Brain microvascular endothelial cell (primary cell): ENCODE measurements around the gene CCL24.
"Not testable (repeated sequence)": the region's sequence is repeated elsewhere in the genome, so short reads cannot be mapped to it uniquely, and the experiment has no call there.

ENCODE experiments used
- DNase-seq: peaks from one replicate; pipeline ENCODE4 v3.0.0-alpha.2; 2020
- H3K27ac ChIP-seq: fragments of 250-450 bp; sonication (Bioruptor Pico); 2 replicates; pipeline ENCODE4 v1.5.1; 2020; ENCODE audit warnings: mild to moderate bottlenecking, moderate library complexity
- H3K27me3 ChIP-seq: fragments of 250-450 bp; sonication (Bioruptor Pico); replicated peaks from 2 replicates; pipeline ENCODE4 v1.5.1; 2020; ENCODE audit warnings: mild to moderate bottlenecking
- H3K36me3 ChIP-seq: fragments of 250-450 bp; sonication (Bioruptor Pico); replicated peaks from 2 replicates; pipeline ENCODE4 v1.5.1; 2020; ENCODE audit warnings: mild to moderate bottlenecking
- H3K4me3 ChIP-seq: 2 replicates; pipeline ENCODE4 v1.5.1; 2011; ENCODE audit warnings: low read depth, mild to moderate bottlenecking, control low read depth, low read length, moderate library complexity
- in situ Hi-C: cut with HindIII; loops from 2 replicates; pipeline ENCODE4 v1.10.0; 2017; ENCODE audit warnings: low sequenced_read_pairs, low pct_ligation_motif_present
- TF ChIP-seq, protein P1 (sequence below): IDR thresholded peaks from 2 replicates; pipeline ENCODE4 v1.5.1; 2011; ENCODE audit warnings: low read depth, mild to moderate bottlenecking, moderate library complexity, low read length, control low read depth, inconsistent platforms; ENCODE audit errors: missing control alignments

The CCL24 gene

DNA sequence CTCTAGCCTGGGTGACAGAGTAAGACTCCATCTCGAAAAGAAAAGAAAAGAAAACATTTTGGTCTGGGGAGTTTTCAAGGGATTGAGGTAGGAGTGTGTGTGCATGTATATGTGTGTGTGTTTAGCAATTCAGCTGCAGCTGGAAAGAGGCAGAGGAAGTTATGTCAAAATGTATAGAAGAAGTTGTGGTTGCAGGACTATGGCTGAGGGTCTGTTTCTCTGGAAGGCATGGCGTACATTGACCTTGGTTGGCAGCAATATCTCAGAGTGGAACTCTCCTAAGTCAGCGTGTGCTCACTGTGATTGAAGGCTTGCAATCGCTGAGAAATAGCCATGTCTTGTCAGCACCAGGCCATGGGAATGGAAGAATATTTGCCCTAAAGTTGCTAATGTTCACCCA lies 36.6 kb upstream of the CCL24 start:
- Histone ChIP-seq H3K36me3 (no peaks in the 10 kb centered on the region), H3K27me3 (no peaks in the 10 kb centered on the region), H3K27ac (no peak overlapping the region), H3K4me3 (no peak overlapping the region)
- TF ChIP-seq, protein P1, sequence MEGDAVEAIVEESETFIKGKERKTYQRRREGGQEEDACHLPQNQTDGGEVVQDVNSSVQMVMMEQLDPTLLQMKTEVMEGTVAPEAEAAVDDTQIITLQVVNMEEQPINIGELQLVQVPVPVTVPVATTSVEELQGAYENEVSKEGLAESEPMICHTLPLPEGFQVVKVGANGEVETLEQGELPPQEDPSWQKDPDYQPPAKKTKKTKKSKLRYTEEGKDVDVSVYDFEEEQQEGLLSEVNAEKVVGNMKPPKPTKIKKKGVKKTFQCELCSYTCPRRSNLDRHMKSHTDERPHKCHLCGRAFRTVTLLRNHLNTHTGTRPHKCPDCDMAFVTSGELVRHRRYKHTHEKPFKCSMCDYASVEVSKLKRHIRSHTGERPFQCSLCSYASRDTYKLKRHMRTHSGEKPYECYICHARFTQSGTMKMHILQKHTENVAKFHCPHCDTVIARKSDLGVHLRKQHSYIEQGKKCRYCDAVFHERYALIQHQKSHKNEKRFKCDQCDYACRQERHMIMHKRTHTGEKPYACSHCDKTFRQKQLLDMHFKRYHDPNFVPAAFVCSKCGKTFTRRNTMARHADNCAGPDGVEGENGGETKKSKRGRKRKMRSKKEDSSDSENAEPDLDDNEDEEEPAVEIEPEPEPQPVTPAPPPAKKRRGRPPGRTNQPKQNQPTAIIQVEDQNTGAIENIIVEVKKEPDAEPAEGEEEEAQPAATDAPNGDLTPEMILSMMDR, result no peak
- in situ Hi-C loops, result no loop called here
- no peak for DNase-seq

DNA sequence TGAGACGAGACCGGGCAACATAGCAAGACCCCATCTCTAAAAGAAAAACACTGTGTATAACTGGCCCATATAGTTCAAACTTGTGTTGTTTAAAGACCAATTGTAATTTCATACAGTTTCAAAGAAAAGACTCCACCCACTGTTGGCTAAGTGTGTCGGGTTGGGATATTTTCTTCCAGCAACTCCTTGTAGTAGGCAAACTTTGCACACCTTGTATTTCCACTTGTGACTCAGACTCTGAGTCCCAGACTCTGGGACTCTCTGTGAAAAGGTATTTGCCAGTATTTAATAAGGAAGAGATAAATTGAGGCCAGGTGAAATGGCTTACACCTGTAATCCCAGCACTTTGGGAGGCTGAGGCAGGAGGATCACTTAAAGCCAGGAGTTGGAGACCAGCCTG lies 36.0 kb upstream of the CCL24 start:
- in situ Hi-C loops, result no loop called here
- Histone ChIP-seq H3K4me3 (no peak overlapping the region), H3K36me3 (no peaks in the 10 kb centered on the region), H3K27ac (no peak overlapping the region), H3K27me3 (no peaks in the 10 kb centered on the region)
- no peak for DNase-seq
- TF ChIP-seq, protein P1, result no peak

DNA sequence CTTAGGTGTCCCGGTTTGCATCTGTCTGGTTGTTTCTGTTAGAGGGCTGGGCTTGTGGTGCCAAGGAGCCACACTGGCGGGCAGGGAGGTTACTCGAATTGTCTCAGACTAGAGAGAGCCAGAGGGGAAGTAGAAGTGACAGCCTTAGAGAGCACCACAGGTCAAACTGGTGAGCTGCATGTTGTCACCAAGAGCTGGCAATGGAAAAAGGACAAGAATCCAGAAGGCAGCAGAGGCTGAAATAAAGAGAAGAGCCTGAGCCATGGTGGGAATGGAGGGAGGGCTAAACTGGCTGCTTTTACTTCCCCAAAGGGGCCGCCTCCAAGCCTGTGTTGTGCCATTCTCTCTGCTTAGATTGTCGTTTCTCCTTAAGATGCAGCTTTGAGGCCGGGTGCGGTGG lies 34.1 kb upstream of the CCL24 start:
- in situ Hi-C loops, result no loop called here
- no peak for DNase-seq
- Histone ChIP-seq H3K4me3 (no peak overlapping the region), H3K27ac (no peak overlapping the region), H3K27me3 (no peaks in the 10 kb centered on the region), H3K36me3 (no peaks in the 10 kb centered on the region)
- TF ChIP-seq, protein P1, result no peak

DNA sequence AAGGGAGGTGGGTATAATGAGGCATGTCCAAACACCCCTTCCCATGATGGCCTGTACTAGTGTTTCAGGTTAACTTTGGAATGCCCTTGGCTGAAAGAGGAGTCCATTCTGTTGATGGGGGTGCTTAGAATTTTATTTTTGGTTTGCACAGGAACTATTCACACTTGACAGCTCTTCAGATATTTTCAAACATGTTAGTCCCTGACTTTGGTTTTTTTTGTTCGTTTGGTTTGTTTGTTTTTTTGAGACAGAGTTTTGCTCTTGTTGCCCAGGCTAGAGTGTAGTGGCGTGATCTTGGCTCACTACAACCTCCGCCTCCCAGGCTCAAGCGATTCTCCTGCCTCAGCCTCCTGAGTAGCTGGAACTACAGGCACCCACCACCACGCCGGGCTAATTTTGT lies 31.5 kb upstream of the CCL24 start:
- H3K27ac ChIP-seq, H3K4me3 ChIP-seq, DNase-seq, H3K36me3 ChIP-seq, in situ Hi-C loops, H3K27me3 ChIP-seq: not testable (repeated sequence)

DNA sequence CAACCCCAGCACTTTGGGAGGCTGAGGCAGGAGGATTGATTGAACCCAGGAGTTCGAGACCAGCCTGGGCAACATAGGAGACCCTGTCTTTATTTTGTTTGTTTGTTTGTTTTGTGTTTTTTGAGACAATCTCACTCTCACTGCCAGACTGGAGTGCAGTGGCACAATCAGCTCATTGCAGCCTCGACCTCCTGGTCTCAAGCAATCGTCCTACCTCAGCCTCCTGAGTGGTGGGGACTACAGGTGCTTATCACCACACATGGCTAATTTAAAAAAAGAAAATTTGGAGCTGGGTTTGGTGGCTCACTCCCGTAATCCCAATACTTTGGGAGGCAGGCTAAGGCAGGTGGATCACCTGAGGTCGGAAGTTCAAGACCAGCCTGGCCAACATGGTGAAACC lies 30.6 kb upstream of the CCL24 start:
- Histone ChIP-seq H3K27ac (no peak overlapping the region), H3K4me3 (no peak overlapping the region), H3K27me3 (no peaks in the 10 kb centered on the region), H3K36me3 (no peaks in the 10 kb centered on the region)
- no peak for DNase-seq
- in situ Hi-C loops, result no loop called here
- TF ChIP-seq, protein P1, result no peak

DNA sequence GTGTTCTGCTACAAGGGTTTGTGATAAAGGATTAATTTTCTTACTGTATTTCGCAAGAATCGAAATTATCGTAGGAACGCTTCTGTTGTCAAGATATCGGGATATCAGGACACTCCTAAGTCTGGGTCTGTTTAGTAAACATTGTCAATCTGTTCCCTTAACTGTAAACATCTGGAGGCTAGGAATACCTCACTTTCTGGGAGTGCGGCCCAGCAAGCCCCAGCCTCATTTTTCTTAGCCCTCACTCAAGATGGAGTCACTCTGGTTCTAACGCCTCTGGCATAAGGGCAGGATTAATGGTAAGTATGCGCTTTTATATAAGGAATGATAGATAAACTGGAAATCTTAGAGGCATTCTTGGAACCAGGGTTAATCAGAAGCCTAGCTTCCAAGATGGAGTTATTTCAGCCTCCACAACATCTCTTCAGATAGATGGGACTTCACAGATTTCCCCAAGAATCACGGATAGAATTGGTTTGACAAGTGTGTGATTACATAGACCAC lies 30.1 kb upstream of the CCL24 start:
- Histone ChIP-seq H3K27me3 (no peaks in the 10 kb centered on the region), H3K27ac (no peak overlapping the region), H3K36me3 (no peaks in the 10 kb centered on the region), H3K4me3 (no peak overlapping the region)
- in situ Hi-C loops, result no loop called here
- no peak for DNase-seq
- TF ChIP-seq, protein P1, result no peak
